ENCODE data around the gene MTFP1. TPM values are rescaled to one million over a fixed set of nuclear protein-coding genes. Genes with fewer than 3 reads are reported as not detected.
A peak's percentile ranks its signal among the peaks of the same experiment; 100 is the strongest.

Gene MTFP1
- total and polyA plus RNA-seq, 7 experiments from 2014 or later: 10.2 to 68.2 (median 26.7) TPM

DNA sequence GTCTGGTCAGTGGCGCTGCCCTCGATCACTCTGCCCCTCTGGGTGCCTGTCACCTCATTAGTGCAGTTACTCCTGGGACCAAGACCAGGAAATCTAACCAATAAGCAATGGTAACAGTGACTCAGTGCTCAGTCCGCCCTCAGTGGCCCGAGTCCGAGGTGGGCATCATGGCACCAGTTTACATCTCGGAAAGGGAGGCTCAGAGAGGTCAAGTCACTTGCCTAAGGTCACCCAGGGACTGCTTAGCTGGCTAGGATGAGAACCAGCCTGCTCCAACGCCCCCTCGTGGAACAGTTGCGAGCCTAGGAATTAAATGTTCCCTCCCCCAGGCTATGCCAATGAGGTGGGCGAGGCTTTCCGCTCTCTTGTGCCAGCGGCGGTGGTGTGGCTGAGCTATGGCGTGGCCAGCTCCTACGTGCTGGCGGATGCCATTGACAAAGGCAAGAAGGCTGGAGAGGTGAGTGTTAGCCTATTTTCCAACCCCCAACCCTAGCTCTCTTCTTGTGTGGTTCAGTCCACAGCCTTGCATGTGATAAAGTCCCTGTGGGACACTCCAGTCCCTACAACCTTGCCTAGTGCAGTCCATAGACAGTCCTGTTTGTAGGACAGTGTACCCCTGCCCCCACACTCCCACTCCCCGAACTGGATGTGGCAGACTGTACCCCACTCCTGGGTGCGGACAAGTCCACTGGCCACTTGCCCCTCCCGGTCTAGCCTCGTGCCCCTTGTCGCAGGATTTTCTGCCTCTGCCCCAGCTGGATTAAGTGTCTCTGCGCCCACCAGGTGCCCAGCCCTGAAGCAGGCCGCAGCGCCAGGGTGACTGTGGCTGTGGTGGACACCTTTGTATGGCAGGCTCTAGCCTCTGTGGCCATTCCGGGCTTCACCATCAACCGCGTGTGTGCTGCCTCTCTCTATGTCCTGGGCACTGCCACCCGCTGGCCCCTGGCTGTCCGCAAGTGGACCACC is 1.1 kb downstream of the MTFP1 start:
- peaks cover 32 to 60% (median 53%) of the 10 kb centered on the region in 7 donors for H3K4me1 Mint-ChIP-seq
- CTCF ChIA-PET: interaction anchor here (0.6 to 7.7 kb wide), 13 partner anchors 9 to 138 kb away, joined by 3 to 78 read pairs (median 4); partner anchors contain the start of genes CASTOR1, RNF215 and SEC14L2
- POLR2A ChIA-PET: interaction anchor here (0.6 to 7.8 kb wide), 9 partner anchors 9 to 852 kb away, joined by 3 to 158 read pairs (median 5); partner anchors contain the start of gene SEC14L2

DNA sequence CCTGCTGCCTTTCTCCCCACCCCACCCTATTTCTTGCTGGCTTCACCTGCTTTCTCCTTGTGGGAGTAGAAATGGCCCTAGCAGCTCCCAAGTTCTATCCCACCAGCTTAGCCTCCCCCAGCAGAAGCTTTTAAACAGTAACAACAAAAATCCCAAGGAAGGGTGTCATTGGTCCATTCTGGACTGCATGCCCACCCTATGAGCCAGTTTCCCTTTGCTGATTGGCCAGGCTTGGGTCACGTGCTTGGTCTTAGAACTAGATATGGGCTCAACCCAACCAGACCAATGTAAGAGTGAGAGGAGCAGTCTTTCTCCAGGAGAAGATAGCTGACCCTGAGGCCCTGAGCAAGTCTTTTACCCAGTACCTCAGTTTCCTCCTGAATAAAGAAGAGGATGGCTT is 2.3 kb downstream of the MTFP1 start:
- Mint-ChIP-seq H3K4me3 (peak overlapping the region in 3 of 10 donors; percentile 19 to 61 (median 47)), H3K4me1 (peaks cover 23 to 48% (median 41%) of the 10 kb centered on the region in 7 donors), H3K27me3 (peaks cover 0 to 4% (median 0%) of the 10 kb centered on the region in 5 donors), H3K27ac (peak overlapping the region in 6 of 9 donors; percentile 67 to 99 (median 96)), H3K36me3 (peaks cover 0 to 30% (median 3%) of the 10 kb centered on the region in 5 donors), H3K9me3 (peaks cover 0 to 1% (median 0%) of the 10 kb centered on the region in 11 donors)
- H3K4me3 ChIP-seq (ENCODE audit: low read length): no peak overlapping the region
- no peak overlapping the region for H3K27ac ChIP-seq (ENCODE audit: low read depth, low read length)
- intact Hi-C loops (cut with micrococcal nuclease): loop anchor here (10.0 kb wide), 3 partner anchors 823 to 1067 kb away; partner anchors contain the start of genes NF2 (in 1 of the 2), PIK3IP1 (in 1 of the 2) and SFI1 (in 1 of the 2)
- peaks cover 23 to 30% of the 10 kb centered on the region in 2 donors for H3K4me1 ChIP-seq (ENCODE audit: control insufficient read depth in 2 of 2, insufficient read depth in 2 of 2, low read length in 2 of 2)
- DNase-seq (no peak), ATAC-seq (no peak)
- ChIA-PET CTCF (interaction anchor here (0.8 to 7.7 kb wide), 3 partner anchors 18 to 37 kb away, joined by 3 to 78 read pairs (median 4); partner anchors contain the start of gene SEC14L2), POLR2A (interaction anchor here (0.6 to 7.8 kb wide), 3 partner anchors 34 to 872 kb away, joined by 4 to 158 read pairs (median 7); partner anchors contain the start of gene SEC14L2)
- no peaks in the 10 kb centered on the region for H3K9me3 ChIP-seq (ENCODE audit: control insufficient read depth in 2 of 3, low read length in 3 of 3)
- H3K36me3 ChIP-seq (ENCODE audit: control insufficient read depth in 2 of 3, insufficient read depth in 3 of 3, low read length in 3 of 3): peaks cover 0 to 12% (median 0%) of the 10 kb centered on the region in 3 experiments
- H3K27me3 ChIP-seq (ENCODE audit: control insufficient read depth in 2 of 2, insufficient read depth in 2 of 2, low read length in 2 of 2): no peaks in the 10 kb centered on the region

More for the DNA sequence above, 1.1 kb downstream of the MTFP1 start:
- Histone ChIP-seq H3K4me1 (ENCODE audit: control insufficient read depth in 2 of 2, insufficient read depth in 2 of 2, low read length in 2 of 2) (peaks cover 28 to 36% of the 10 kb centered on the region in 2 donors), H3K4me3 (ENCODE audit: low read length) (peak overlapping the region; percentile 66), H3K9me3 (ENCODE audit: control insufficient read depth in 2 of 3, low read length in 3 of 3) (no peaks in the 10 kb centered on the region), H3K36me3 (ENCODE audit: control insufficient read depth in 2 of 3, insufficient read depth in 3 of 3, low read length in 3 of 3) (peaks cover 0 to 12% (median 0%) of the 10 kb centered on the region in 3 experiments), H3K27me3 (ENCODE audit: control insufficient read depth in 2 of 2, insufficient read depth in 2 of 2, low read length in 2 of 2) (no peaks in the 10 kb centered on the region), H3K27ac (ENCODE audit: low read depth, low read length) (peak overlapping the region; percentile 97)
- Mint-ChIP-seq H3K27ac (peak overlapping the region; percentile 85 to 99 (median 96)), H3K36me3 (peaks cover 0 to 36% (median 4%) of the 10 kb centered on the region in 5 donors), H3K27me3 (peaks cover 0 to 4% (median 0%) of the 10 kb centered on the region in 5 donors), H3K4me3 (peak overlapping the region; percentile 93 to 99 (median 96)), H3K9me3 (no peaks in the 10 kb centered on the region)
- intact Hi-C loops (cut with micrococcal nuclease): loop anchor here (1.0 to 10.0 kb wide), 9 partner anchors 9 to 1068 kb away; partner anchors contain the start of genes NF2 (in 1 of the 2), PIK3IP1 (in 1 of the 2), SEC14L2 (in 1 of the 2) and SFI1 (in 1 of the 2)
- ATAC-seq: peak; percentile 57
- peak; percentile 68 to 87 (median 84) for DNase-seq

DNA sequence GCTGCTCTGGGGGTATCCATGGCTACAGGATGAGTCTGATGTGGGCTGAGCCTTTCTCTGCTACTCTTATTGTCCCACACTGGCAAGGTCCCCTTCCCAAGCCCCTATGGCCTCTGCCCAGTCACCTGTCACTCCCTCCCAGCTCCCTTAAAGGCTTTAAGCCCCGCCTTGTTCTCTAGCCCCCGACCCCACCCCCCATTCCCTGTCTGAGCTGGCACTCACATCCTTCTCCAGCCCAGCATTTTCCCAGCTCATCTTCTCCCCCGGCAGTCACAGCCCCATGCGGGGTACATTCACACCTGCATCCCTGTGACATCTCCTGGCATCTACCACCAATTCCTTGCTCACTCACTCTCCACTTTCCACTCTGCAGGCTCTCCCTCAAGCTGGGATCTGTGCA is 4.3 kb downstream of the MTFP1 start:
- H3K9me3 Mint-ChIP-seq: peaks cover 0 to 5% (median 0%) of the 10 kb centered on the region in 11 donors
- Histone ChIP-seq H3K4me1 (ENCODE audit: control insufficient read depth in 2 of 2, insufficient read depth in 2 of 2, low read length in 2 of 2) (peaks cover 19 to 21% of the 10 kb centered on the region in 2 donors), H3K27me3 (ENCODE audit: control insufficient read depth in 2 of 2, insufficient read depth in 2 of 2, low read length in 2 of 2) (no peaks in the 10 kb centered on the region), H3K9me3 (ENCODE audit: control insufficient read depth in 2 of 3, low read length in 3 of 3) (no peaks in the 10 kb centered on the region), H3K4me3 (ENCODE audit: low read length) (no peak overlapping the region), H3K27ac (ENCODE audit: low read depth, low read length) (no peak overlapping the region), H3K36me3 (ENCODE audit: control insufficient read depth in 2 of 3, insufficient read depth in 3 of 3, low read length in 3 of 3) (peaks cover 0 to 12% (median 0%) of the 10 kb centered on the region in 3 experiments)
- ATAC-seq (no peak), DNase-seq (no peak)
- no peak overlapping the region for H3K4me3 Mint-ChIP-seq
- H3K27me3 Mint-ChIP-seq: no peaks in the 10 kb centered on the region
- ChIA-PET POLR2A (interaction anchor here (1.1 kb wide), 1 partner anchor 34 kb away, joined by 3 read pairs; no protein-coding TSS in a partner anchor), CTCF (interaction anchor here (1.2 kb wide), 1 partner anchor 33 kb away, joined by 3 read pairs; the partner anchor contains the start of gene SEC14L2)
- peaks cover 17 to 37% (median 34%) of the 10 kb centered on the region in 7 donors for H3K4me1 Mint-ChIP-seq
- intact Hi-C loops (cut with micrococcal nuclease): loop anchor here (10.0 kb wide), 3 partner anchors 825 to 1065 kb away; partner anchors contain the start of genes NF2 (in 1 of the 2), PIK3IP1 (in 1 of the 2) and SFI1 (in 1 of the 2)
- peaks cover 0 to 32% (median 3%) of the 10 kb centered on the region in 5 donors for H3K36me3 Mint-ChIP-seq
- H3K27ac Mint-ChIP-seq: peak overlapping the region in 5 of 9 donors; percentile 25 to 85 (median 63)

DNA sequence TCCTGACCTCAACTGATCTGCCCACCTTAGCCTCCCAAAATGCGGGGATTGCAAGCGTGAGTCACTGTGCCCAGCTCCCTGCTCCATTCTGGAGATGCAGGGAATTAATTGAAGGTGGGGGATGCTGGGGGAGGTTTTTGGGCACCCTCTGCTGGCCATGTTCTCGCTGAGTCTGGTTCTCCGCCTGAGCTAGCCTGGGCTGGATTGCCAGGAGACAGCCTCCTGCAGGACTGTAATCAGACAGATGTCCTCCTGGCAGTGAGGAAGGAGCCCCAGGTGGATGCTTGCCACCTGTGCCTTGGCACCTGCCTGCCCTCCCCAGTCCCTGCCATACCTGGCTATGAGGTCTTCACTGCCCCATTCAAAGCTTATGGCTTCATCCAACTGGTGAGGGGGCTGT is 5.4 kb downstream of the MTFP1 start:
- H3K36me3 Mint-ChIP-seq: peaks cover 0 to 40% (median 9%) of the 10 kb centered on the region in 5 donors
- no peak for ATAC-seq
- Histone ChIP-seq H3K36me3 (ENCODE audit: control insufficient read depth in 2 of 3, insufficient read depth in 3 of 3, low read length in 3 of 3) (peaks cover 0 to 12% (median 0%) of the 10 kb centered on the region in 3 experiments), H3K4me1 (ENCODE audit: control insufficient read depth in 2 of 2, insufficient read depth in 2 of 2, low read length in 2 of 2) (peaks cover 25% of the 10 kb centered on the region in 2 donors), H3K9me3 (ENCODE audit: control insufficient read depth in 2 of 3, low read length in 3 of 3) (no peaks in the 10 kb centered on the region), H3K4me3 (ENCODE audit: low read length) (no peak overlapping the region), H3K27me3 (ENCODE audit: control insufficient read depth in 2 of 2, insufficient read depth in 2 of 2, low read length in 2 of 2) (no peaks in the 10 kb centered on the region), H3K27ac (ENCODE audit: low read depth, low read length) (no peak overlapping the region)
- peaks cover 20 to 41% (median 35%) of the 10 kb centered on the region in 7 donors for H3K4me1 Mint-ChIP-seq
- H3K9me3 Mint-ChIP-seq: peaks cover 3 to 11% (median 8%) of the 10 kb centered on the region in 11 donors
- ChIA-PET CTCF (interaction anchor here (1.2 kb wide), 1 partner anchor 34 kb away, joined by 3 read pairs; the partner anchor contains the start of gene SEC14L2), POLR2A (no interaction called here)
- intact Hi-C loops (cut with micrococcal nuclease): no loop called here
- no peak overlapping the region for H3K4me3 Mint-ChIP-seq
- H3K27me3 Mint-ChIP-seq: no peaks in the 10 kb centered on the region
- no peak for DNase-seq
- H3K27ac Mint-ChIP-seq: peak overlapping the region in 3 of 9 donors; percentile 17 to 53 (median 32)

DNA sequence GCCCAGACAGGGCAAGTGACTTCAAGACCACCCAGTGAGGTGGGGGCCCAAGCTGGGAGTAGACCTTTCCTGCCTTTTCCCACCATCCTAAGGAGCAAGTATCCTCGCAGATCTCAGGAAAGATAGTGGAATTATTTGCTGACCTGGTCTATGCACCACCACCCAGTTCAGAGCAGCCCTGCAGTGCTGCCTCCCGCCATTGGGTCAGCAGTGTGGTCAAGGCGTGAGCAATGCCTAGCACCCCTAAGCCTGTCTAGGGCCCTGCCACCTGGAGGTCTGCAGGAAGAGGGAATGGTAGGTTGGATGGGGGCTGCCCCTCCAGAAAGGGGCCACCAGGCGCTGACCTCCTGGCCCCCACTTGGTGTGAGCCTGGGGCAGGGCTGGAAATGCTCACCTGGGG is 6.5 kb downstream of the MTFP1 start:
- peak overlapping the region in 2 of 9 donors; percentile 51 for H3K27ac Mint-ChIP-seq

More for the DNA sequence above, 6.5 kb downstream of the MTFP1 start:
- Mint-ChIP-seq H3K36me3 (peaks cover 0 to 34% (median 12%) of the 10 kb centered on the region in 5 donors), H3K4me3 (no peak overlapping the region), H3K27me3 (no peaks in the 10 kb centered on the region), H3K4me1 (peaks cover 16 to 33% (median 30%) of the 10 kb centered on the region in 7 donors), H3K9me3 (peaks cover 6 to 16% (median 12%) of the 10 kb centered on the region in 11 donors)
- Histone ChIP-seq H3K9me3 (ENCODE audit: control insufficient read depth in 2 of 3, low read length in 3 of 3) (peaks cover 0 to 4% (median 0%) of the 10 kb centered on the region in 3 experiments), H3K4me1 (ENCODE audit: control insufficient read depth in 2 of 2, insufficient read depth in 2 of 2, low read length in 2 of 2) (peaks cover 20 to 26% of the 10 kb centered on the region in 2 donors), H3K27me3 (ENCODE audit: control insufficient read depth in 2 of 2, insufficient read depth in 2 of 2, low read length in 2 of 2) (no peaks in the 10 kb centered on the region), H3K36me3 (ENCODE audit: control insufficient read depth in 2 of 3, insufficient read depth in 3 of 3, low read length in 3 of 3) (peaks cover 0 to 12% (median 0%) of the 10 kb centered on the region in 3 experiments), H3K27ac (ENCODE audit: low read depth, low read length) (no peak overlapping the region), H3K4me3 (ENCODE audit: low read length) (no peak overlapping the region)
- DNase-seq (no peak), ATAC-seq (no peak)
- ChIA-PET POLR2A (interaction anchor here (6.3 kb wide), 1 partner anchor 7 kb away, joined by 88 read pairs; the partner anchor contains the start of gene MTFP1), CTCF (interaction anchor here (1.1 kb wide), 1 partner anchor 41 kb away, joined by 4 read pairs; no protein-coding TSS in a partner anchor)
- intact Hi-C loops (cut with micrococcal nuclease): no loop called here
